ENCODE measurements around the gene PARP14.
"Not testable (repeated sequence)": the region's sequence is repeated elsewhere in the genome, so short reads cannot be mapped to it uniquely, and the experiment has no call there.

Gene PARP14

GRCh38 chr3:122727294-122727693 lies 46.7 kb downstream of the PARP14 start:
- no peak overlapping the region for H3K4me3 ChIP-seq (replicated peaks; ENCODE audit: low read depth, low read length)
- no peak for DNase-seq (ENCODE audit: extremely low read depth, low read depth)
- TF ChIP-seq, protein P1, sequence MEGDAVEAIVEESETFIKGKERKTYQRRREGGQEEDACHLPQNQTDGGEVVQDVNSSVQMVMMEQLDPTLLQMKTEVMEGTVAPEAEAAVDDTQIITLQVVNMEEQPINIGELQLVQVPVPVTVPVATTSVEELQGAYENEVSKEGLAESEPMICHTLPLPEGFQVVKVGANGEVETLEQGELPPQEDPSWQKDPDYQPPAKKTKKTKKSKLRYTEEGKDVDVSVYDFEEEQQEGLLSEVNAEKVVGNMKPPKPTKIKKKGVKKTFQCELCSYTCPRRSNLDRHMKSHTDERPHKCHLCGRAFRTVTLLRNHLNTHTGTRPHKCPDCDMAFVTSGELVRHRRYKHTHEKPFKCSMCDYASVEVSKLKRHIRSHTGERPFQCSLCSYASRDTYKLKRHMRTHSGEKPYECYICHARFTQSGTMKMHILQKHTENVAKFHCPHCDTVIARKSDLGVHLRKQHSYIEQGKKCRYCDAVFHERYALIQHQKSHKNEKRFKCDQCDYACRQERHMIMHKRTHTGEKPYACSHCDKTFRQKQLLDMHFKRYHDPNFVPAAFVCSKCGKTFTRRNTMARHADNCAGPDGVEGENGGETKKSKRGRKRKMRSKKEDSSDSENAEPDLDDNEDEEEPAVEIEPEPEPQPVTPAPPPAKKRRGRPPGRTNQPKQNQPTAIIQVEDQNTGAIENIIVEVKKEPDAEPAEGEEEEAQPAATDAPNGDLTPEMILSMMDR (IDR thresholded peaks at IDR 0.05; ENCODE audit: low read depth, low read length, missing control alignments) = no peak

DNA sequence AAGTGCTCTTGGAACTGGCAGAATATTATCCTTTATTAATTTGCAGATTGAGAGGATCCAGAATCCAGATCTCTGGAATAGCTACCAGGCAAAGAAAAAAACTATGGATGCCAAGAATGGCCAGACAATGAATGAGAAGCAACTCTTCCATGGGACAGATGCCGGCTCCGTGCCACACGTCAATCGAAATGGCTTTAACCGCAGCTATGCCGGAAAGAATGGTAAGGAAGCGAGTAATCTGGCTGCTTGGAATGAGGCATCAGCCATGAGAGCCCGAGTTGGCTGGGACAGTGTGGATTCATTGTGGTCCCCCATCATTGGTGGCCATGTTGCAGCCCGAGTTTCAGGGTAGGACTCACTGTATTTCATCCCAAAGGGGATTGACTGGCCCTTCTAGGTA lies 47.1 kb downstream of the PARP14 start:
- no peak overlapping the region for H3K4me3 ChIP-seq (replicated peaks; ENCODE audit: low read depth, low read length)
- TF ChIP-seq, protein P1 (IDR thresholded peaks at IDR 0.05; ENCODE audit: low read depth, low read length, missing control alignments) = no peak
- no peak for DNase-seq (ENCODE audit: extremely low read depth, low read depth)

- DNase-seq (ENCODE audit: extremely low read depth, low read depth) = no peak
- H3K4me3 ChIP-seq (replicated peaks; ENCODE audit: low read depth, low read length) = no peak overlapping the region
- TF ChIP-seq, protein P1 (IDR thresholded peaks at IDR 0.05; ENCODE audit: low read depth, low read length, missing control alignments) = no peak
Measured at GRCh38 chr3:122728186-122728585, 47.5 kb downstream of the PARP14 start.

- H3K4me3 ChIP-seq (replicated peaks; ENCODE audit: low read depth, low read length) = no peak overlapping the region
- DNase-seq (ENCODE audit: extremely low read depth, low read depth) = no peak
- TF ChIP-seq, protein P1 (IDR thresholded peaks at IDR 0.05; ENCODE audit: low read depth, low read length, missing control alignments) = no peak
Measured at GRCh38 chr3:122728756-122729514, 48.3 kb downstream of the PARP14 start.

GRCh38 chr3:122730240-122730639 lies 49.6 kb downstream of the PARP14 start:
- no peak for DNase-seq (ENCODE audit: extremely low read depth, low read depth)
- TF ChIP-seq, protein P1 (IDR thresholded peaks at IDR 0.05; ENCODE audit: low read depth, low read length, missing control alignments) = no peak
- H3K4me3 ChIP-seq (replicated peaks; ENCODE audit: low read depth, low read length) = no peak overlapping the region

- DNase-seq (ENCODE audit: extremely low read depth, low read depth); H3K4me3 ChIP-seq (replicated peaks; ENCODE audit: low read depth, low read length): not testable (repeated sequence)
Measured at GRCh38 chr3:122732682-122733525, 52.3 kb downstream of the PARP14 start.

GRCh38 chr3:122739172-122739571 lies 58.5 kb downstream of the PARP14 start:
- no peak overlapping the region for H3K4me3 ChIP-seq (replicated peaks; ENCODE audit: low read depth, low read length)
- TF ChIP-seq, protein P1 (IDR thresholded peaks at IDR 0.05; ENCODE audit: low read depth, low read length, missing control alignments) = no peak
- no peak for DNase-seq (ENCODE audit: extremely low read depth, low read depth)
